ENCODE results near the gene IRF4. TPM values are rescaled to one million over a fixed set of nuclear protein-coding genes. Genes with fewer than 3 reads are reported as not detected.

Gene IRF4
- total and polyA plus RNA-seq, 2 donors (not counting 1 experiment from before 2014, with no cell fraction given), result 75.7 to 142 TPM

GRCh38 chr6:436308-437036, 44.9 kb downstream of the IRF4 start:
- no peak overlapping the region for H3K27ac ChIP-seq (ENCODE audit: low read length in 2 of 2)
- WGBS (ENCODE audit: insufficient coverage), result 85% methylated on average over 25 of the region's 25 CpGs
- peaks cover 0 to 3% (median 0%) of the 10 kb centered on the region in 3 donors for H3K9me3 ChIP-seq (ENCODE audit: control extremely low read depth in 1 of 3, control insufficient read depth in 2 of 3, insufficient read depth in 1 of 3, low read length in 2 of 3)
- no peaks in the 10 kb centered on the region for H4K20me1 ChIP-seq (ENCODE audit: control insufficient read depth, insufficient read depth, low read length, poor library complexity, severe bottlenecking)
- no peak for ATAC-seq (ENCODE audit: low read depth)
- intact Hi-C loops (cut with micrococcal nuclease), result no loop called here
- no peaks in the 10 kb centered on the region for H3K36me3 ChIP-seq (replicated peaks in 1 of 2; ENCODE audit: control extremely low read depth in 1 of 2, control insufficient read depth in 1 of 2, extremely low read depth in 1 of 2, insufficient read depth in 2 of 2, low read length in 1 of 2)
- H3K4me2 ChIP-seq (replicated peaks; ENCODE audit: low read depth, low read length, poor library complexity, severe bottlenecking), result no peak overlapping the region
- no peaks in the 10 kb centered on the region for H3K27me3 ChIP-seq (replicated peaks in 1 of 4; ENCODE audit: control extremely low read depth in 1 of 4, control insufficient read depth in 3 of 4, insufficient read depth in 4 of 4, low read length in 3 of 4)
- Mint-ChIP-seq H3K27me3 (no peaks in the 10 kb centered on the region), H3K4me1 (peaks cover 16% of the 10 kb centered on the region), H3K4me3 (no peak overlapping the region), H3K9me3 (ENCODE audit: insufficient read depth) (no peaks in the 10 kb centered on the region), H3K27ac (no peak overlapping the region)
- no peak for DNase-seq
- ChIA-PET POLR2A (no interaction called here), CTCF (no interaction called here)
- TF ChIP-seq EZH2 (IDR thresholded peaks at IDR 0.05; ENCODE audit: borderline replicate concordance, insufficient read depth, low read depth, low read length, poor library complexity, severe bottlenecking) (no peak), CTCF (IDR thresholded peaks at IDR 0.05) (no peak)
- H3K4me3 ChIP-seq (ENCODE audit: control extremely low read depth in 1 of 5, extremely low read depth in 1 of 5, insufficient read depth in 1 of 5, low read depth in 2 of 5, low read length in 4 of 5), result no peak overlapping the region
- no peak overlapping the region for H3K9ac ChIP-seq (ENCODE audit: low read length)
- no peaks in the 10 kb centered on the region for H3K79me2 ChIP-seq (ENCODE audit: control insufficient read depth, insufficient read depth, low read length)
- H3K4me1 ChIP-seq (ENCODE audit: control insufficient read depth in 2 of 2, insufficient read depth in 2 of 2, low read length in 2 of 2), result peaks cover 12 to 16% of the 10 kb centered on the region in 2 donors
- no peak overlapping the region for H2AFZ ChIP-seq (ENCODE audit: insufficient read depth, low read depth, low read length, poor library complexity, severe bottlenecking)

- no peak overlapping the region for H3K4me3 Mint-ChIP-seq
- peaks cover 12% of the 10 kb centered on the region for H3K4me1 Mint-ChIP-seq
- DNase-seq (no peak), ATAC-seq (ENCODE audit: low read depth) (no peak)
- CTCF ChIA-PET, result no interaction called here
- Histone ChIP-seq H3K79me2 (ENCODE audit: control insufficient read depth, insufficient read depth, low read length) (no peaks in the 10 kb centered on the region), H3K9me3 (ENCODE audit: control extremely low read depth in 1 of 3, control insufficient read depth in 2 of 3, insufficient read depth in 1 of 3, low read length in 2 of 3) (no peaks in the 10 kb centered on the region), H2AFZ (ENCODE audit: insufficient read depth, low read depth, low read length, poor library complexity, severe bottlenecking) (no peak overlapping the region), H3K36me3 (replicated peaks in 1 of 2; ENCODE audit: control extremely low read depth in 1 of 2, control insufficient read depth in 1 of 2, extremely low read depth in 1 of 2, insufficient read depth in 2 of 2, low read length in 1 of 2) (no peaks in the 10 kb centered on the region), H3K4me3 (ENCODE audit: control extremely low read depth in 1 of 5, extremely low read depth in 1 of 5, insufficient read depth in 1 of 5, low read depth in 2 of 5, low read length in 4 of 5) (no peak overlapping the region), H3K27me3 (replicated peaks in 1 of 4; ENCODE audit: control extremely low read depth in 1 of 4, control insufficient read depth in 3 of 4, insufficient read depth in 4 of 4, low read length in 3 of 4) (no peaks in the 10 kb centered on the region), H4K20me1 (ENCODE audit: control insufficient read depth, insufficient read depth, low read length, poor library complexity, severe bottlenecking) (no peaks in the 10 kb centered on the region), H3K4me2 (replicated peaks; ENCODE audit: low read depth, low read length, poor library complexity, severe bottlenecking) (no peak overlapping the region), H3K27ac (ENCODE audit: low read length in 2 of 2) (no peak overlapping the region), H3K9ac (ENCODE audit: low read length) (no peak overlapping the region), H3K4me1 (ENCODE audit: control insufficient read depth in 2 of 2, insufficient read depth in 2 of 2, low read length in 2 of 2) (peaks cover 12 to 16% of the 10 kb centered on the region in 2 donors)
- POLR2A ChIA-PET, result no interaction called here
- no peaks in the 10 kb centered on the region for H3K9me3 Mint-ChIP-seq (ENCODE audit: insufficient read depth)
- TF ChIP-seq EZH2 (IDR thresholded peaks at IDR 0.05; ENCODE audit: borderline replicate concordance, insufficient read depth, low read depth, low read length, poor library complexity, severe bottlenecking), result no peak
- no peak for TF ChIP-seq CTCF (IDR thresholded peaks at IDR 0.05)
- H3K27me3 Mint-ChIP-seq, result no peaks in the 10 kb centered on the region
- intact Hi-C loops (cut with micrococcal nuclease), result no loop called here
- 97% methylated on average over 6 of the region's 6 CpGs for WGBS (ENCODE audit: insufficient coverage)
- no peak overlapping the region for H3K27ac Mint-ChIP-seq
These were observed 45.5 kb downstream of the IRF4 start for GRCh38 chr6:437037-437392.

All from B cell (primary cell).